Measurements from ENCODE around the gene KIAA0513.

The KIAA0513 gene

DNA sequence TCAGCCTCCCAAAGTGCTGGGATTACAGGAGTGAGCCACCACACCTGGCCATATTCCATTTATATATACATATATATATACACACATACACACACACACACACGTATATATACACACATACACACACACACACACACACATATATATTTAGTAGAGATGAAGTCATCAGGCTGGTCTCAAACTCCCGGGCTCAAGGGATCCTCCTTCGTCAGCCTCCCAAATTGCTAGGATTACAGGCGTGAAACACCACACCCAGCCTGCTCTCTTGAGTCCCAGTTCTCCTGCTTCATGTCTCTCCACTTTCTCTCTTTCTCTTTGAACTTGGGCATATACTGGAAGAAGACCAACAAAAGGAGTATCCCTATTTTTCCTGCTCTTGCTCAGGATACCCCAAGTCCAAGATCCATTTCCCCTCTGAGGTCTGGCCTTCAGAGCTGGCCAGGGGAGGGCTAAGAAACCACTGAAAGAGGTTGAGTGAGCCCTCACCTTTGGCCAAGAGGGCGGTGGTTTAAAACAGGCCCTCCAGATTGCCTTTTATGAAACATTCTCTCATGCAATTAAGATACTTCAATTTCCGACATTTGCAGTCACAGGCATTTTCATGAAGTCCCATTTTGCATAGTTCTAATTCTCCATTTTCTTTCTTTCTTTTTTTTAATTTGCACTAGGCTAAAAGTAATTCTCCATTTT is 46.8 kb downstream of the KIAA0513 start:
- no peak for DNase-seq (ENCODE audit: low spot score)

DNA sequence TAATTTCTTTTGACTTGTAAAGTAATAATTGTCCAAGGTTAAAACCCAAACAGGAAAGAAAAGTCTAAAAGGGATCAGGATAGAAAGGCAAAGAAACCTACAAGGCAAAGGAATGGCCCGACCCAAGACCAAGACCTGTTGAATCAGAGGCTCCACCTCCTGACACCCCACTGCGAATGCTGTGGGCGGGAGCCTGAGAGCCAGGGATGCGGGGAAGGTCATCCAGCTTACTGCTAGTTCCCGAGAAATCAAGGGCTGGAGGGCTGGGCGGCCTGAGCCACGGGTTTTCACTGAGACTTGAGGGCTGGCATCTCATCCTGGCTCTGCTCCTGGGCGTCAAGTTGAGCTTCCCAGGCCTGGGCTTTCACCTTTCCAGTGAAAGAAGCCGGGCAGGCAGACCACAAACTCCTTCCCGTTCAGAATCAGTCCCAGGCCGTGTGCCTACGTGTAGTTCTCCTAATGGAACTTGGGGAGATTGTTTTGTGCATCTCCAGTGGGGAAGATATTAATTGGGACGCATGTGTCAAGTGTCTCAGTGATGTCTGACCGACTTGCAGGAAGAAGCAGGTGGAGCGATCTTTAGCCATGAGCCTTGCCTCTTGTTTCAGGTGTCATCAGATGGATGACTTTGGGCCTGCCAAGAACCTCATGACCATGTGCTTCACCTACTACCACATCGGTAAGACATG is 47.8 kb downstream of the KIAA0513 start:
- DNase-seq (ENCODE audit: low spot score): no peak

- no peak for DNase-seq (ENCODE audit: low spot score)
These were observed 49.4 kb downstream of the KIAA0513 start for GRCh38 chr16:85077039-85077438.

DNA sequence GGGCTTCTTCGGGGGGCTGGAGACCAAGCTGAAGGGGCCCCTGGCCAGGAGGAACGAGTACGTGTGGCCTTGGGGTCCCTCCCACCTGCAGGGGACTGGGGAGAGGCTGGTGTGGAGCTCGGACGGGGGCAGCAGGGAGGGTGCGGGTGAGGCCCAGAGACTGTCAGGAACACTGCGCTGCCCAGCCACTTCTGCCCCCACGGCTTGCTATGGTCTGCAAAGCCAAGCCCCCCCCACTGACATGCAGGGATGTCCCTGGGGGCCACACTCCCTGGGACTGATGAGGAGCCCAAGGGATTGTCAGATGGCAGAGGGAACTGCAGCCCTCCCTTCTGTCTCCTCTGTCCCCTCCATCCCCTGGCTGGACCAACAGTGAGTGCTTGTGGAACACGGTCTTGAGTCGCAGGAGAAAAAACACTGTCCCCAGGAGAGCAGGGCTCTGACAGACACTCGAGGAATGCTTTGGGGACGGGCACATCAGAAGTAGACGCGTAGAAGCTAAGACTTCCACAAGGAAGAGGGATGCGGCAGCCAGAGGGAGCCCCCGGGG is 50.1 kb downstream of the KIAA0513 start:
- DNase-seq (ENCODE audit: low spot score): no peak

DNA sequence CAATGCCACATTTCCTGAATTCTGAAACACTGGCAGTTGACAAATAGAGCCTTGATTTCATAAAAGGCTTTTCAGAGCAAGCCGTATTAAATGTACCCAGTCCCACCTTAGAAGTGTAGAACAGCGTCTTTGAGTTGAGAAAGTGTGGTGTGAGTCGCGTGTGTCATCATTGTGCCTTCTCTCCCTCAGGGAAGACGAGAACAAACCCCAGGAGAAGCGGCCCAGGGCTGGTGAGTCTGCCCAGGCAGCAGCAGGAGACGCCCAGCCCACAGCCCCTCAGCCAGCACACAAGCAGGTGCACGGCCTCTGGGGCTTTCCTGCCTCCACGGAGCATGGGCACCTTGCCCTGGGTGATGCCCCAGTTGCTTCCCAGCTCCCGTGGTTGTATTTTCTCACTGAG is 50.6 kb downstream of the KIAA0513 start:
- no peak for DNase-seq (ENCODE audit: low spot score)

- DNase-seq (ENCODE audit: low spot score): no peak
These were observed 51.4 kb downstream of the KIAA0513 start for GRCh38 chr16:85078952-85079351.

DNA sequence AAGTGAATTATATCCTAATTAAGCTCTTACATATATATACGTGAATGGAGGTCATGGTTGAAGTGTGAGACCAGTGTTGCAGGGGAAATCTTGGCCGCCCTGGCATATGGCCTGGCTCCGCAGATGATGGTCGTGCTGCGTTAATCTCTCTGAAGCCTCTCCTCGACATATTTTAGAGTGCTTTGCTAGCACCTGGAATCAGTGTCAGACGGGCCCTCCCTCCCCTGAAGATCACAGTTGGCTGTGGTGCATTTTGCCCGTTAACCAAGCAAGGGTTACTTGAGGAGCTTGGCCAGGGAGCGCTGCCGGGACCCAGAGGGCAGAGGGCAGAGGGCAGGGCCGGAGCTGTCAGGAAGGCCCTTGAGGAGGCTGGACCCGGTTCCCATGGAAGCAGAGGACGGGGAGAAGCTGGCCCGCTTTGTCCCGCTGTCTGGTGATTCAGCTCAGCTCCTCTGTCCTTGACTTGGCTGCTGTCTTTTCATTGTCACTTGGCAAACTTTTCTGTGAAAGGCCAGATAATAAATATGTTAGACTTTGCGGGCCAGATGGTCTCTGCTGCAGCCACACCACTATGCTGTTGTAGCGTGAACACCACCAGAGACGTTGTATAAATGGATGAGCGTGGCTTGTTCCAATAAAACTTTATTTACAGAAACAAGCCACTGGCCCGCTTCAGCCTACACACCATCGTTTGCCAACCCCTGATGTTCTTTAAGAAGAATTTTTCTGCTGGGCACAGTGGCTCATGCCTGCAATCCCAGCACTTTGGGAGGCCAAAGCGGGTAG is 52.4 kb downstream of the KIAA0513 start:
- no peak for DNase-seq (ENCODE audit: low spot score)

DNA sequence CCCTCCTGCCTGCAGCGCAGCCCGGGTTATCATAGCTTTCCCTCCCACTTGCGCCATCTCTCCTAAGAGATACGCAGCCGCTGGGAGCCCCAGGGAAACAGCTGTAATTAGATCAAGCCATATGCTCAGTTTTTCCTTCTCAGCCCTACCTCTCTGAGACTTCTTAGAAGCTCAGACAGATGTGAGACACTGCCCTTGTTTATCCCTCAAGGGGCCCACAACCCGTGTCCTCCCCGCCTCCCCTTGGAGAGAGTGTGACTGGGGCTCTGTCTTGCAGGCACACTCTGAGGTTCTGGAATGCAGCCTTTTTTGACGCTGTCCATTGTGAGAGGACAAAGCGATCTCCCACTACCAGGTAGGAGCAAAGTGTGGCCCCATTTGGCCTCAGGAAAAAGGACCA is 53.4 kb downstream of the KIAA0513 start:
- DNase-seq (ENCODE audit: low spot score): no peak

GRCh38 chr16:85081765-85082164 is 54.2 kb downstream of the KIAA0513 start:
- no peak for DNase-seq (ENCODE audit: low spot score)

- DNase-seq (ENCODE audit: low spot score): no peak
These were observed 54.8 kb downstream of the KIAA0513 start for GRCh38 chr16:85082173-85083050.

- no peak for DNase-seq (ENCODE audit: low spot score)
These were observed 55.5 kb downstream of the KIAA0513 start for GRCh38 chr16:85083051-85083639.

DNA sequence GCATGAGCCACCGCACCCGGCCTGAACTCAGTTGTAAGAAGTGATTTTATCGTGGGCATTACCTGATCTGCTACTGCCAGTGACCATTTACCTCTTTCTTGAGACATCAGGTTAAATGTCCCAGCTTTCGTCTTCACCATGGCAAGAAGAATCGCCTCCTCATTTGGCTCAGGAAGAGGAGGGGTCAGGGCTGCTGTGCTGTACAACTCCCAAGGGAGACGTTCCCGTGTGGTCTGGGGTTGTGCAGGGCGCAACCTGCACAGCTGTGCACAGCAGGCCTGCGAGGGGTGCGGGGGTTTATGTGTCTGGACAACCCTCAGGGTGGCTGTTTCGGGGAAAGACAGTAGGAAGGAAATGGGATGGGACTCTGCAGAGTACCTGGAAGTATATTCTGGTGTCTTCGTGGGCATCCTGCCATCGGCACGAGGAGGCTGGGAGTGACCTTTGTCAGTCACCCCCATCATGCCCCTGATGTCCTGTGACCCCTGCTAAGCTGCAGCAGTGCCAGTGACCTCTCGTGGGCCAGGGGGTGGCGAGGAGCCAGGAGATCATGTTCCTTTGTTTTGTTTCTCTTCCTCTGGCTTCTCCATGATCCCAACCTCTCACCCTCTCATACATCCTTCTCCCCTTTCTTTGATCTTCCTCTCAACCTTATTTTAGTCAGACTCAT is 57.4 kb downstream of the KIAA0513 start:
- DNase-seq (ENCODE audit: low spot score): no peak

DNA sequence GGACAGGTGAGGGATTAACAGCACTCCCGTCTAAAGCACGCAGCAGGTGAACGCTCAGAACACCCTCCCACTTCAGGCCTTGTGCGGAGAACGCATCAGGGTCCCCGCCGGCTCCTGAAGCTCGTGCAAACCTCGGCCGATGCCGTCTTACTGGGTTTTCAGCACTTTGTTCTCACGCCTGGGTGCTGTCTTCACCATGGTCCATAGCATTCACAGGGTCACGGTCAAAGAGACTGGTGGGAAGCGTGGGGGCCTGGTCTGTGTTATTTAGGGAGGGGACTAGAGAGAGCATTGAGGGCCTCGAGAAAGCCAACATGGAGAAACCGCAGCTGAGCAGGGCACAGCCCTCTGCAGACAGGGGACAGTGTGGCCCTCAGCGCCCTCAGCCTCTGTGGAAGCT is 58.1 kb downstream of the KIAA0513 start:
- DNase-seq (ENCODE audit: low spot score): no peak

DNA sequence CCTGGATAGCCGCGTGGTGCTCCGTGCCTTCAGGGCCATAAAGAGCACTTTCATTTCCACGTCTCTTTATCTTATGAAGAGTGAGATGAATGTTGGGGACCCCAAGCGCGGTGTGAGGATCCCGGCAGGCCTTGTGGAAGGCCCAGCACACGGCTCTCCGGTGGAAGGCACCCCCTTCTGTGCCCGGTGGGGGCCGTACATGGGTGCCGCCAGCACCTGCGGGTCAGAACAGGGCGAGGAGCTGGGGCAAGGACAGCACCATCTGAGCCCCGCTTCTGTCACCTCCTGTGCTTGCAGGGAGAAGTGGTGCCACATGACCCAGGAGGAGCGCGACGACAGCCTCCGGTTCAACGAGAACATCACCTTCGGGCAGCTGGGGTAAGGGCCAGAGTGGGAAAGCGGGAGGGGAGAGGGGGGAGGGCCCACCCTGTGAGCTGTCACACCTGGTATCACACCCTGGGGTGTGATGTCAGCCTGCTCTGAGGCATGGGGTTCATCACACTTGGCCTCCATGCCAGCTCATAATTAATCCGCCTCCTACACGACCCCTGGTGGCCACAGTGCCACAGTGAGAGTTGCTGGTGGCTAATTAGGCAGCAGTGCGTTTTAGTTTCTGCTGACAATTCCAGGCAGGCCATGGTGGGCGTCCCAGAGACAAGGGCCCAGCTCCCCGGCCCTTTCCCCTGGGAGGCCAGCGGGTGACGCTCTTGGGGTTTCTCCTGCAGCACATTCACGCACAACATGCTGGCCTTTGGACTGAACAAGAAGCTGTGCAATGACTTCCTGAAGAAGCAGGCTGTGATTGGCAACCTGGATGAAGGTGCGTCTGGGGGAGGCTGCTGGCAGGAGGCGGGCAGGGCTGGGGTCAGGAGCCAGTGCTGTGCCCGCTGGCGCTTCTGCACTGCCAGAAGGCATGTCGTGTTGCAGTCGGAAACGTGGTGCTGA is 59.0 kb downstream of the KIAA0513 start:
- DNase-seq (ENCODE audit: low spot score): peak; percentile 74

DNA sequence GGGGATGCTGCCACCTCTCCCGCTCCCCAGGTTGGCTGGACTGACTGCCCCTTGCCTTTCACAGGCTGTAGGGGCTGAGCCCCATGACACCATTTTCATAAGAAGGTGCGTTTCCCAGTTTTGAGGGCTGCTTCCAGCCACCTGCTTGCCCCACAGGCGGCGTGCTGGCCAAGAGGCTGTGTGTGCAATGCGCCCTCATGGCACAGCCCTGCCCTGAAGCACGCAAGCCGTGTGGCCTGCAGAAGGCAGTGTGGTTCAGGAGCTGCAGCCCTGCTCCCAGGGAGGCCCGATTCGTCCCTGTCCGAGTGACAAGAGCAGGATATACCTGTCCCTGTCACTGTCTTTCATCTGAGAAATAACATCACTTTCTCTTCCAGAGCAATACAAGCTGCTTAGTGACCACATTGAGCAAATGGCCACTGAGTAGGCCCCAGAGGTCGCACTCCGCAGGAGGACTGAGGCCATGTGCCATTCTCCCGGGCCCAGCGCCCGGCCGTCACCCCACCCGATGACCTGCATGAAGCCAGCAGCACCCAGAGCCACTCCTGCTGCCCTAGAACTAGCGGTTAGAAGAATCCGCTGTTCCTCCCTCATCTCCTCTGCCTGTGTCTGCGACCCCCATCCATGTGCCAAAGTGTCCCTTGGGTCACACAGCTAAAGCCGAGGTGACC is 60.4 kb downstream of the KIAA0513 start:
- DNase-seq (ENCODE audit: low spot score): no peak

- DNase-seq (ENCODE audit: low spot score): no peak
These were observed 61.1 kb downstream of the KIAA0513 start for GRCh38 chr16:85088570-85089199.

DNA sequence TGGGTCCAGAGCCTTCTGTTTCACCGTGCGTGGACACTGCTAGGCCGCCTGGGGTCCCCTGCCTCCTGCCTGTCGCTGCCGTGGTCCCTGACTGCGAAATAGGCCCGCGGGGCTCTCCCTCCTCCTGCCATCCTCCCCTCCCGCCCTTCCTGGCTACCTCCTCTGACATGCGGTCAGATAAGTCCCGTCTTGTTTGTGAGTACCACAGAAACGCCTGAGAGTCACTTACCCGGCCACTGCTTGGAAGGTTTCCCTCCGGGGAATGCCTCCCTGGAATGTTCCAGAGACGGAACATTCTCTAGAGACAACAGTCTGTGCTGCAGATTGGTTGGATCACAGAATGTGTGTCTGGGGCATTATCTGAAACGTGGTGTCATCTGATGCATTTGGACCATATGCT is 61.9 kb downstream of the KIAA0513 start:
- DNase-seq (ENCODE audit: low spot score): no peak

DNA sequence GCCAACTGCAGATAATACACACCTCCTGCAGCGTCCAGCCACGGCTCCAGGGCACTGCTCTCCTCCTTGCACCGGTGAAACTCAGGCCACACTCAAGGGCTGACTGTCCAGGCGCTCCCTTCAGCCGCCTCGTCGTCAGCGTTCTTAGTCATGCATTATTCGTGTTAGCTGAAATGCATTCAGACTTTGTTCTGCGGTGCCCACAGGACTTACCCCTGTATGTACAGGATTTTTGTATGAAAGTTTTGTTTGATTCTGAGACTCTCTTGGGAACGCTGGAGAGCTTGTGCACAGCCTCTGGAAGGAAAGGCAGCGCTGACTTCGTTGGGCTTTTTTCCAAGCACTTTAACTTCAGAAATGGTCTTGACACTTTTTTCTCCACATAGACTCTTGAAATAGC is 62.6 kb downstream of the KIAA0513 start:
- no peak for DNase-seq (ENCODE audit: low spot score)

All from CD4-positive, alpha-beta T cell treated with Interleukin-6 at 100 ng/mL for 8 hours (primary cell).